Measurements from ENCODE around the gene FRMD8. TPM values are rescaled to one million over a fixed set of nuclear protein-coding genes. Genes with fewer than 3 reads are reported as not detected.

Gene FRMD8
- total RNA-seq, 1 donor from 2014 or later = 49.6 TPM

DNA sequence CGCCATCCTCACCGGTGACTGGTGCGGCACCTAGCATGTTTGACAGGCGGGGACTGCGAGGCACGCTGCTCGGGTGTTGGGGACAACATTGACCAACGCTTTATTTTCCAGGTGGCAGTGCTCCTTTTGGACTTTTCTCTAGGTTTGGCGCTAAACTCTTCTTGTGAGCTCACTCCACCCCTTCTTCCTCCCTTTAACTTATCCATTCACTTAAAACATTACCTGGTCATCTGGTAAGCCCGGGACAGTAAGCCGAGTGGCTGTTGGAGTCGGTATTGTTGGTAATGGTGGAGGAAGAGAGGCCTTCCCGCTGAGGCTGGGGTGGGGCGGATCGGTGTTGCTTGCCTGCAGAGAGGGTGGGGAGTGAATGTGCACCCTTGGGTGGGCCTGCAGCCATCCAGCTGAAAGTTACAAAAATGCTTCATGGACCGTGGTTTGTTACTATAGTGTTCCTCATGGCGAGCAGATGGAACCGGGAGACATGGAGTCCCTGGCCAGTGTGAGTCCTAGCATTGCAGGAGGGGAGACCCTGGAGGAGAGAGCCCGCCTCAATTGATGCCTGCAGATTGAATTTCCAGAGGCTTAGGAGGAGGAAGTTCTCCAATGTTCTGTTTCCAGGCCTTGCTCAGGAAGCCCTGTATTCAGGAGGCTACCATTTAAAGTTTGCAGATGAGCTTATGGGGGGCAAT lies 37.2 kb downstream of the FRMD8 start:
- H3K27me3 Mint-ChIP-seq (ENCODE audit: low read depth) = no peaks in the 10 kb centered on the region
- TF ChIP-seq, protein P1, sequence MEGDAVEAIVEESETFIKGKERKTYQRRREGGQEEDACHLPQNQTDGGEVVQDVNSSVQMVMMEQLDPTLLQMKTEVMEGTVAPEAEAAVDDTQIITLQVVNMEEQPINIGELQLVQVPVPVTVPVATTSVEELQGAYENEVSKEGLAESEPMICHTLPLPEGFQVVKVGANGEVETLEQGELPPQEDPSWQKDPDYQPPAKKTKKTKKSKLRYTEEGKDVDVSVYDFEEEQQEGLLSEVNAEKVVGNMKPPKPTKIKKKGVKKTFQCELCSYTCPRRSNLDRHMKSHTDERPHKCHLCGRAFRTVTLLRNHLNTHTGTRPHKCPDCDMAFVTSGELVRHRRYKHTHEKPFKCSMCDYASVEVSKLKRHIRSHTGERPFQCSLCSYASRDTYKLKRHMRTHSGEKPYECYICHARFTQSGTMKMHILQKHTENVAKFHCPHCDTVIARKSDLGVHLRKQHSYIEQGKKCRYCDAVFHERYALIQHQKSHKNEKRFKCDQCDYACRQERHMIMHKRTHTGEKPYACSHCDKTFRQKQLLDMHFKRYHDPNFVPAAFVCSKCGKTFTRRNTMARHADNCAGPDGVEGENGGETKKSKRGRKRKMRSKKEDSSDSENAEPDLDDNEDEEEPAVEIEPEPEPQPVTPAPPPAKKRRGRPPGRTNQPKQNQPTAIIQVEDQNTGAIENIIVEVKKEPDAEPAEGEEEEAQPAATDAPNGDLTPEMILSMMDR (IDR thresholded peaks at IDR 0.05) = no peak
- DNase-seq (ENCODE audit: low spot score) = no peak
- no peaks in the 10 kb centered on the region for H3K9me3 Mint-ChIP-seq (ENCODE audit: low read depth)
- H3K27ac Mint-ChIP-seq (ENCODE audit: unreplicated experiment) = peak overlapping the region; percentile 100
- peak overlapping the region; percentile 82 for H3K4me3 Mint-ChIP-seq (ENCODE audit: unreplicated experiment)
- H3K36me3 Mint-ChIP-seq (ENCODE audit: low read depth) = peaks cover 47% of the 10 kb centered on the region
- peaks cover 87% of the 10 kb centered on the region for H3K4me1 Mint-ChIP-seq (ENCODE audit: low read depth)

DNA sequence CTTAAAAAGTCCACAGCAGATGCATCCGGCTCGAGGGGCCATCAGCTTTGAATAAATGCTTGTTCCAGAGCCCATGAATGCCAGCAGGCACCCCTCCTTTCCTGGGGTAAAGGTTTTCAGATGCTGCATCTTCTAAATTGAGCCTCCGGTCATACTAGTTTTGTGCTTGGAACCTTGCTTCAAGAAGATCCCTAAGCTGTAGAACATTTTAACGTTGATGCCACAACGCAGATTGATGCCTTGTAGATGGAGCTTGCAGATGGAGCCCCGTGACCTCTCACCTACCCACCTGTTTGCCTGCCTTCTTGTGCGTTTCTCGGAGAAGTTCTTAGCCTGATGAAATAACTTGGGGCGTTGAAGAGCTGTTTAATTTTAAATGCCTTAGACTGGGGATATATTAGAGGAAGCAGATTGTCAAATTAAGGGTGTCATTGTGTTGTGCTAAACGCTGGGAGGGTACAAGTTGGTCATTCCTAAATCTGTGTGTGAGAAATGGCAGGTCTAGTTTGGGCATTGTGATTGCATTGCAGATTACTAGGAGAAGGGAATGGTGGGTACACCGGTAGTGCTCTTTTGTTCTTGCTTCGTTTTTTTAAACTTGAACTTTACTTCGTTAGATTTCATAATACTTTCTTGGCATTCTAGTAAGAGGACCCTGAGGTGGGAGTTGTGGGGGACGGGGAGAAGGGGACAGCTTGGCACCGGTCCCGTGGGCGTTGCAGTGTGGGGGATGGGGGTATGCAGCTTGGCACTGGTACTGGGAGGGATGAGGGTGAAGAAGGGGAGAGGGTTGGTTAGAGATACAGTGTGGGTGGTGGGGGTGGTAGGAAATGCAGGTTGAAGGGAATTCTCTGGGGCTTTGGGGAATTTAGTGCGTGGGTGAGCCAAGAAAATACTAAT lies 38.0 kb downstream of the FRMD8 start:
- TF ChIP-seq, protein P1 (IDR thresholded peaks at IDR 0.05) = no peak
- peak overlapping the region; percentile 82 for H3K4me3 Mint-ChIP-seq (ENCODE audit: unreplicated experiment)
- peaks cover 48% of the 10 kb centered on the region for H3K36me3 Mint-ChIP-seq (ENCODE audit: low read depth)
- H3K27me3 Mint-ChIP-seq (ENCODE audit: low read depth) = no peaks in the 10 kb centered on the region
- peaks cover 86% of the 10 kb centered on the region for H3K4me1 Mint-ChIP-seq (ENCODE audit: low read depth)
- H3K9me3 Mint-ChIP-seq (ENCODE audit: low read depth) = no peaks in the 10 kb centered on the region
- no peak for DNase-seq (ENCODE audit: low spot score)
- H3K27ac Mint-ChIP-seq (ENCODE audit: unreplicated experiment) = peak overlapping the region; percentile 100

DNA sequence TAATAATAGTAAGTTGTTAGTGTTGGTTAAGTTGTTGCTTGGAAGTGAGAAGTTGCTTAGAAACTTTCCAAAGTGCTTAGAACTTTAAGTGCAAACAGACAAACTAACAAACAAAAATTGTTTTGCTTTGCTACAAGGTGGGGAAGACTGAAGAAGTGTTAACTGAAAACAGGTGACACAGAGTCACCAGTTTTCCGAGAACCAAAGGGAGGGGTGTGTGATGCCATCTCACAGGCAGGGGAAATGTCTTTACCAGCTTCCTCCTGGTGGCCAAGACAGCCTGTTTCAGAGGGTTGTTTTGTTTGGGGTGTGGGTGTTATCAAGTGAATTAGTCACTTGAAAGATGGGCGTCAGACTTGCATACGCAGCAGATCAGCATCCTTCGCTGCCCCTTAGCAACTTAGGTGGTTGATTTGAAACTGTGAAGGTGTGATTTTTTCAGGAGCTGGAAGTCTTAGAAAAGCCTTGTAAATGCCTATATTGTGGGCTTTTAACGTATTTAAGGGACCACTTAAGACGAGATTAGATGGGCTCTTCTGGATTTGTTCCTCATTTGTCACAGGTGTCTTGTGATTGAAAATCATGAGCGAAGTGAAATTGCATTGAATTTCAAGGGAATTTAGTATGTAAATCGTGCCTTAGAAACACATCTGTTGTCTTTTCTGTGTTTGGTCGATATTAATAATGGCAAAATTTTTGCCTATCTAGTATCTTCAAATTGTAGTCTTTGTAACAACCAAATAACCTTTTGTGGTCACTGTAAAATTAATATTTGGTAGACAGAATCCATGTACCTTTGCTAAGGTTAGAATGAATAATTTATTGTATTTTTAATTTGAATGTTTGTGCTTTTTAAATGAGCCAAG lies 38.9 kb downstream of the FRMD8 start:
- DNase-seq (ENCODE audit: low spot score) = no peak

DNA sequence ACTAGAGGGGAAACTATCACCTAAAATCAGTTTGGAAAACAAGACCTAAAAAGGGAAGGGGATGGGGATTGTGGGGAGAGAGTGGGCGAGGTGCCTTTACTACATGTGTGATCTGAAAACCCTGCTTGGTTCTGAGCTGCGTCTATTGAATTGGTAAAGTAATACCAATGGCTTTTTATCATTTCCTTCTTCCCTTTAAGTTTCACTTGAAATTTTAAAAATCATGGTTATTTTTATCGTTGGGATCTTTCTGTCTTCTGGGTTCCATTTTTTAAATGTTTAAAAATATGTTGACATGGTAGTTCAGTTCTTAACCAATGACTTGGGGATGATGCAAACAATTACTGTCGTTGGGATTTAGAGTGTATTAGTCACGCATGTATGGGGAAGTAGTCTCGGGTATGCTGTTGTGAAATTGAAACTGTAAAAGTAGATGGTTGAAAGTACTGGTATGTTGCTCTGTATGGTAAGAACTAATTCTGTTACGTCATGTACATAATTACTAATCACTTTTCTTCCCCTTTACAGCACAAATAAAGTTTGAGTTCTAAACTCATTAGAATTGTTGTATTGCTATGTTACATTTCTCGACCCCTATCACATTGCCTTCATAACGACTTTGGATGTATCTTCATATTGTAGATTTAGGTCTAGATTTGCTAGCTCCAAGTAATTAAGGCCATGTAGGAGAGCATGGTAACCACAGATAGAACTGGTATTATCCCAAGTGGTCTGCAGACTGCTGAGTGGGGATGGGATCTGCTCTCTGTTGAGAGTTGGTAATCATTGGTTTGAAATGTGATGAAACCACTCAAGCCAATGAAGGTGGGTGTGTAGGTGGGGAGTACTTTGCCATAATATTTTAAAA lies 39.8 kb downstream of the FRMD8 start:
- Mint-ChIP-seq H3K27me3 (ENCODE audit: low read depth) (no peaks in the 10 kb centered on the region), H3K36me3 (ENCODE audit: low read depth) (peaks cover 50% of the 10 kb centered on the region), H3K4me3 (ENCODE audit: unreplicated experiment) (peak overlapping the region; percentile 82), H3K9me3 (ENCODE audit: low read depth) (no peaks in the 10 kb centered on the region), H3K4me1 (ENCODE audit: low read depth) (peaks cover 84% of the 10 kb centered on the region), H3K27ac (ENCODE audit: unreplicated experiment) (peak overlapping the region; percentile 100)
- TF ChIP-seq, protein P1 (IDR thresholded peaks at IDR 0.05) = no peak
- no peak for DNase-seq (ENCODE audit: low spot score)

More for the DNA sequence above, 38.9 kb downstream of the FRMD8 start:
- peak overlapping the region; percentile 82 for H3K4me3 Mint-ChIP-seq (ENCODE audit: unreplicated experiment)
- H3K27me3 Mint-ChIP-seq (ENCODE audit: low read depth) = no peaks in the 10 kb centered on the region
- peak overlapping the region; percentile 100 for H3K27ac Mint-ChIP-seq (ENCODE audit: unreplicated experiment)
- H3K4me1 Mint-ChIP-seq (ENCODE audit: low read depth) = peaks cover 86% of the 10 kb centered on the region
- H3K36me3 Mint-ChIP-seq (ENCODE audit: low read depth) = peaks cover 50% of the 10 kb centered on the region
- H3K9me3 Mint-ChIP-seq (ENCODE audit: low read depth) = no peaks in the 10 kb centered on the region
- TF ChIP-seq, protein P1 (IDR thresholded peaks at IDR 0.05) = peak; percentile 45
